Naive thymus-derived CD8-positive, alpha-beta T cell (primary cell): ENCODE measurements around the gene CACNA1C. TPM values are rescaled to one million over a fixed set of nuclear protein-coding genes. Genes with fewer than 3 reads are reported as not detected.
"Not testable (repeated sequence)": the region's sequence is repeated elsewhere in the genome, so short reads cannot be mapped to it uniquely, and the experiment has no call there.

Experiments
- ATAC-seq, 2 donors: fragments of 150-1000 bp; cut with Tn5 transposase in 1 of 2; sonication (Bioruptor Pico), chemical (Tn5 transposase) in 1 of 2; 1 replicate in 1 of 2; 2 replicates in 1 of 2; pipeline ENCODE4 v1.10.0; 2021; ENCODE audit warnings: mild to moderate bottlenecking in 2 of 2, moderate library complexity in 2 of 2
- POLR2A ChIA-PET: fragments of 350-600 bp; sonication (Branson Sonifier 250); formaldehyde crosslinking; loops from one replicate; lab custom pipeline; 2021; ENCODE audit warnings: antibody characterized with exemption; lab: Charles Lee
- DNase-seq, 10 donors: peaks; one replicate each; pipeline versions ENCODE4 v3.0.0 to v3.0.0-alpha.2; 2020 to 2022
- H3K27ac Mint-ChIP-seq, 10 donors: one replicate each; pipeline ENCODE4 v1.8.0; 2020 to 2022; ENCODE audit warnings: mild to moderate bottlenecking in 10 of 10, mixed read lengths in 10 of 10, moderate library complexity in 4 of 10, inconsistent platforms in 1 of 10
- H3K27me3 Mint-ChIP-seq, 5 donors: one replicate each; pipeline ENCODE4 v1.8.0; 2021 to 2022; ENCODE audit warnings: mixed read lengths in 5 of 5
- H3K36me3 Mint-ChIP-seq, 3 donors: one replicate each; pipeline ENCODE4 v1.8.0; 2020 to 2022; ENCODE audit warnings: mixed read lengths in 3 of 3, mild to moderate bottlenecking in 2 of 3, inconsistent platforms in 1 of 3
- H3K4me1 Mint-ChIP-seq, 4 donors: one replicate each; pipeline ENCODE4 v1.8.0; 2021 to 2022; ENCODE audit warnings: mixed read lengths in 4 of 4
- H3K4me3 Mint-ChIP-seq, 10 donors: one replicate each; pipeline ENCODE4 v1.8.0; 2020 to 2022; ENCODE audit warnings: mild to moderate bottlenecking in 10 of 10, mixed read lengths in 10 of 10, moderate library complexity in 6 of 10, inconsistent platforms in 1 of 10
- H3K9me3 Mint-ChIP-seq, 9 donors: one replicate each; pipeline ENCODE4 v1.8.0; 2020 to 2022; ENCODE audit warnings: mixed read lengths in 9 of 9, mild to moderate bottlenecking in 3 of 9, inconsistent platforms in 1 of 9, moderate library complexity in 1 of 9
- polyA plus RNA-seq, 3 donors: library from polyadenylated mRNA; unstranded; fragments of 300-500 nt; fragmentation: Illumina TruSeq; gene quantifications; one replicate each; pipeline ENCODE4 v1.2.3, GENCODE V29; 2021
- total RNA-seq, 8 experiments: library from RNA in 2 of 8; stranded (reverse) in 2 of 8; gene quantifications; one replicate each; pipeline ENCODE4 v1.2.3 and lab custom pipeline; 2021 to 2026

CACNA1C gene
- total and polyA plus RNA-seq, 5 experiments from 2014 or later = 0.05 to 0.21 (median 0.16) TPM

- DNase-seq = no peak
- Mint-ChIP-seq H3K36me3 (peaks cover 0 to 3% (median 0%) of the 10 kb centered on the region in 3 donors), H3K9me3 (no peaks in the 10 kb centered on the region), H3K4me3 (no peak overlapping the region), H3K27ac (no peak overlapping the region), H3K4me1 (peaks cover 0 to 4% (median 3%) of the 10 kb centered on the region in 4 donors), H3K27me3 (no peaks in the 10 kb centered on the region)
- POLR2A ChIA-PET = no interaction called here
- ATAC-seq = no peak
These were observed 624.5 kb downstream of the CACNA1C start for GRCh38 chr12:2677142-2677880.

DNA sequence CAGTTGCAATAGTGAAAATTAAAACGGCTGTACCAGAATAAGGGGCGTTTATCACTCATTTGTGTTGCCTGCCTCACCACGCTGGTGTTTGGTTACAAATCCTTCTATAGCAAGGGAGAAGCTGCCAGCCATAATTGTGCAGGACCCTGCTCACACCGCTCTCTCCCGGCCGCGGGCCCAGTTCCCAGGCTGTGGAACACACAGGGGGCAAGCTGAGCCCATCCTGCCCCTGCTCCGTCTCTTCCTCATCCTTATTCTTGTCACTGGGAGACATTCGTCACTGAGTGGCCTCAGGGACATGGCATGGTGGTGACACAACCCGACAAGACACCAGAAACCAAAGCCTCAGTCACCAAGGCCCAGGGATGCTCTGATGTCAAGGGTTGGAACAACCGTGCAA is 625.6 kb downstream of the CACNA1C start:
- no peak for DNase-seq
- Mint-ChIP-seq H3K9me3 (no peaks in the 10 kb centered on the region), H3K4me1 (peaks cover 4 to 12% (median 10%) of the 10 kb centered on the region in 4 donors), H3K4me3 (no peak overlapping the region), H3K27ac (peak overlapping the region in 1 of 10 donors; percentile 57), H3K36me3 (peaks cover 0 to 3% (median 1%) of the 10 kb centered on the region in 3 donors), H3K27me3 (no peaks in the 10 kb centered on the region)
- POLR2A ChIA-PET = no interaction called here
- ATAC-seq = no peak

- no peaks in the 10 kb centered on the region for H3K9me3 Mint-ChIP-seq
- POLR2A ChIA-PET = interaction anchor here (0.7 kb wide), 1 partner anchor 111 kb away, joined by 3 read pairs; no protein-coding TSS in a partner anchor
- peaks cover 4 to 19% (median 11%) of the 10 kb centered on the region in 4 donors for H3K4me1 Mint-ChIP-seq
- no peak overlapping the region for H3K4me3 Mint-ChIP-seq
- no peak overlapping the region for H3K27ac Mint-ChIP-seq
- H3K36me3 Mint-ChIP-seq = peaks cover 0 to 3% (median 1%) of the 10 kb centered on the region in 3 donors
- DNase-seq = no peak
- ATAC-seq = no peak
- no peaks in the 10 kb centered on the region for H3K27me3 Mint-ChIP-seq
These were observed 626.5 kb downstream of the CACNA1C start for GRCh38 chr12:2679068-2679815.

DNA sequence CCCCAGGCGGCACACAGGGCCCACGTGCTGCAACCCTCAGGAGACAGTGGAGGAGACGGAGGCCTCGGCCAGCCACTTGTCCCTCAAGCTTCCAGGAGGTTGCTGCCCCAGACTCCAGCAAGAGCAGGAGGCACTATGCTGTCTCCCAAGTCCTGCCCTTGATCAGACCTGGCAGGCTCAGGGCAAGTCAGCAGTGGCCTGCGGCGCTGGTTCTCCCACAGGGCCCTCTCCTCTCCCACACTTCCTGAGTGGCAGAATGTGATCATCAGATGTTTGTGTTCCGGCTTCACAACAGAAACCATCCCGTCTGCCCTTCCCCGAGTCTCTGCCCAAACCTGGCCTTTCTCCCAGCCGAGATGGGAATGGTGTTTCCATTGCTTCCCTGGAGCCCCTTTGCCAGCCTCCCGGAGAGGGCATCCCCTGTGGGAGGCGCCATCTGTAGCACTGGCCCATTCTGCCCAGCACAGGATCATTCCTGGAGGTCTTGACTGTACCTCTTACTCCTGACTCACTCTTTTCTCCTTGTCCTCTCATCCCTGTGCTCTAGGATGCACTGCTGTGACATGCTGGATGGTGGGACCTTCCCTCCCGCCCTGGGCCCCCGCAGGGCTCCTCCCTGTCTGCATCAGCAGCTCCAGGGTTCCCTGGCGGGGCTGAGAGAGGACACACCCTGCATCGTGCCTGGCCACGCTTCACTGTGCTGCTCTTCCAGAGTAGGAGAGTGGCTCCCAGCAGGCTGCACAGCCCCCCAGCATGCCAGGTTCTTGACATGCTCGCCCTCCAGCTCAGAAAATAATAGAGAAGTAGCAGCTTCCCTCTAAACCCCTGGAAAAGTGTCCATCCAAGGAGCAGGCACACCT is 627.3 kb downstream of the CACNA1C start:
- POLR2A ChIA-PET = no interaction called here
- Mint-ChIP-seq H3K9me3 (no peaks in the 10 kb centered on the region), H3K4me3 (no peak overlapping the region)

DNA sequence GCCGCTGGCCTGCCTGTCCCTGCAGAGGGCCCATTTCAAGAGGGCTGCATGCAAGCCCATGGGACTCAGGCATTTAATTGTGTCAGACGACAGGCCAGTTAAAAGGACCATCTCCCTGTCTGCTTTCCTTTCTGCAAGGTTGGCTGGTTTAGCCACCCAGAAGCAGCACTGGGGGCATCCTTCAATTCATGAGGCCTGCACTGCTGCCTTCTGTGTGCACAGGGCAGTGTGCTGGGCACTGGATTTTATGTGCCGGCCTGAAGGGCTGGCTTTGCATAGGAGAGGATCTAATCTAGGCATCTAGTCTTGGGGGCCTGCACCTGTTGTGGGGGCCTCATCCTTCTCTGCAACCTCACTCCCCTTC is 627.9 kb downstream of the CACNA1C start:
- Mint-ChIP-seq H3K9me3 (no peaks in the 10 kb centered on the region), H3K4me1 (peaks cover 4 to 21% (median 12%) of the 10 kb centered on the region in 4 donors), H3K36me3 (peaks cover 0 to 3% (median 1%) of the 10 kb centered on the region in 3 donors), H3K27ac (no peak overlapping the region), H3K27me3 (no peaks in the 10 kb centered on the region), H3K4me3 (no peak overlapping the region)
- DNase-seq (no peak), ATAC-seq (no peak)
- POLR2A ChIA-PET = no interaction called here

More for the DNA sequence above, 627.3 kb downstream of the CACNA1C start:
- no peak for DNase-seq
- peaks cover 0 to 3% (median 1%) of the 10 kb centered on the region in 3 donors for H3K36me3 Mint-ChIP-seq
- ATAC-seq = no peak
- H3K4me1 Mint-ChIP-seq = peaks cover 4 to 21% (median 12%) of the 10 kb centered on the region in 4 donors
- H3K27me3 Mint-ChIP-seq = no peaks in the 10 kb centered on the region
- peak overlapping the region in 1 of 10 donors; percentile 91 for H3K27ac Mint-ChIP-seq

GRCh38 chr12:2681450-2682205 is 628.8 kb downstream of the CACNA1C start:
- Mint-ChIP-seq H3K36me3 (peaks cover 0 to 1% (median 0%) of the 10 kb centered on the region in 3 donors), H3K27ac (peak overlapping the region in 5 of 10 donors; percentile 45 to 97 (median 51)), H3K27me3 (no peaks in the 10 kb centered on the region), H3K4me3 (no peak overlapping the region), H3K9me3 (no peaks in the 10 kb centered on the region), H3K4me1 (peaks cover 4 to 21% (median 12%) of the 10 kb centered on the region in 4 donors)
- ATAC-seq = peak; percentile 10 to 12
- DNase-seq = no peak
- POLR2A ChIA-PET = interaction anchor here (2.2 kb wide), 1 partner anchor 10 kb away, joined by 9 read pairs; no protein-coding TSS in a partner anchor

- Mint-ChIP-seq H3K27ac (peak overlapping the region; percentile 27 to 97 (median 84)), H3K9me3 (no peaks in the 10 kb centered on the region), H3K27me3 (no peaks in the 10 kb centered on the region), H3K4me1 (peaks cover 4 to 26% (median 13%) of the 10 kb centered on the region in 4 donors), H3K4me3 (peak overlapping the region in 6 of 10 donors; percentile 8 to 83 (median 58)), H3K36me3 (peaks cover 0 to 1% (median 0%) of the 10 kb centered on the region in 3 donors)
- DNase-seq (peak in 8 of 10 donors; percentile 29 to 66 (median 50)), ATAC-seq (peak; percentile 77 to 79)
- POLR2A ChIA-PET = interaction anchor here (0.9 to 2.2 kb wide), 5 partner anchors 9 to 131 kb away, joined by 3 to 9 read pairs (median 3); partner anchors contain the start of genes FKBP4 and ITFG2
These were observed 629.8 kb downstream of the CACNA1C start for GRCh38 chr12:2682296-2683251.

DNA sequence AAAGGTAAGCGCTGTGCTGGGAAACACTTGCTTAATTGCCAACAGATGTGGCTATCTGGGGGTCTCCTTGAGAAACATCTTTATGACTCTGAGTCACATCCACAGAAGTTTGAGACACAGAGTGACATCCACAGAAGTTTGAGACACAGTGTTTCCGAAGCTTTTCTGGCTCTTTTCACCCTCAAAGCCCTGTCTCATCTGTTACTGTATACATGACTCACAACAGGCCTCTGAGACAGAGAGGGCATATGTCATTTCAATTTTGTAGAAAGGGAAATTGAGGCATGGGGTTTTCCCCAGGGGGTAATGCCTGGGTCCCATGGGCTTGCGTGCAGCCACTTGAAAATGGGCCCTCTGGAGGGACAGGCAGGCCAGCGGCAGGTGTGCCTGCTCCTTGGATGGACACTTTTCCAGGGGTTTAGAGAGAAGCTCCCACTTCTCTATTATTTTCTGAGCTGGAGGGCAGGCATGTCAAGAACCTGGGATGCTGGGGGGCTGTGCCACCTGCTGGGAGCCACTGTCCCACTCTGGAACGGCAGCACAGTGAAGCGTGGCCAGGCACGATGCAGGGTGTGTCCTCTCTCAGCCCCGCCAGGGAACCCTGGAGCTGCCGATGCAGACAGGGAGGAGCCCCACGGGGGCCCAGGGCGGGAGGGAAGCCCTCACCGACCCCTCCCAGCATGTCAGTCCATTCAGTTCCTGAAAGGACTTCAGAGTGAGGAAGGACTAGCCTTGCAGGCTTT is 630.7 kb downstream of the CACNA1C start:
- H3K27me3 Mint-ChIP-seq = no peaks in the 10 kb centered on the region
- no peak for DNase-seq
- no peak for ATAC-seq
- no peak overlapping the region for H3K4me3 Mint-ChIP-seq
- peak overlapping the region in 5 of 10 donors; percentile 13 to 97 (median 76) for H3K27ac Mint-ChIP-seq
- POLR2A ChIA-PET = interaction anchor here (0.9 to 2.2 kb wide), 5 partner anchors 8 to 130 kb away, joined by 3 to 9 read pairs (median 3); partner anchors contain the start of genes FKBP4 and ITFG2
- peaks cover 7 to 26% (median 18%) of the 10 kb centered on the region in 4 donors for H3K4me1 Mint-ChIP-seq
- no peaks in the 10 kb centered on the region for H3K9me3 Mint-ChIP-seq
- H3K36me3 Mint-ChIP-seq = peaks cover 0 to 1% (median 0%) of the 10 kb centered on the region in 3 donors

GRCh38 chr12:2684026-2684325 is 631.2 kb downstream of the CACNA1C start:
- H3K4me3 Mint-ChIP-seq, H3K27me3 Mint-ChIP-seq, ATAC-seq, H3K36me3 Mint-ChIP-seq, DNase-seq, H3K9me3 Mint-ChIP-seq: not testable (repeated sequence)
- H3K27ac Mint-ChIP-seq = peak overlapping the region in 2 of 10 donors; percentile 47 to 62
- POLR2A ChIA-PET = interaction anchor here (1.1 to 1.2 kb wide), 2 partner anchors 100 to 111 kb away, joined by 3 read pairs; partner anchors contain the start of gene FKBP4
- H3K4me1 Mint-ChIP-seq = peaks cover 9 to 30% (median 21%) of the 10 kb centered on the region in 4 donors

DNA sequence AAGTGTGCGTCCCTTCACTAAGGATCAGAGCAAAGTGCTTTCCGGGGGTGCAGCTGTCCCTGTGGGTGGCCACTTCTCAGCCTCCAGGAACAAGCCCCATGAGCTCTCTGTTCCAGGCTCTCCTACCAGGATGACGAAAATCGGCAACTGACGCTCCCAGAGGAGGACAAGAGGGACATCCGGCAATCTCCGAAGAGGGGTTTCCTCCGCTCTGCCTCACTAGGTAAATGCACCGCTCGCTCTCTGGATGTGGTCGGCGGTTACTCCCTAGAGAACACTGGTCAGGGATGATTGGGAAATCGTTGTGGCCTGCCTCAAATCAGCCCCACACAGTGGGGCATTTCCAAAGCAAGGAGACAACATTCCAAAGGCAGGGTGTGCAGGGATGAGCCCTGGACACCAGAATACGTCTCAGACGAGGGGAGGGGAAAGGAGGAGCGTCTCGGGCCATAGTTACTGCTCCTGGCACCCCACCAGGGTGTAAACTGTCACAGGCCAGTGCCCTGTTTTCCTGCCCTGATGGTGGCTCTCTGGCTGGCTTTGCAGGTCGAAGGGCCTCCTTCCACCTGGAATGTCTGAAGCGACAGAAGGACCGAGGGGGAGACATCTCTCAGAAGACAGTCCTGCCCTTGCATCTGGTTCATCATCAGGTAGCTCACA is 633.0 kb downstream of the CACNA1C start:
- POLR2A ChIA-PET, H3K4me3 Mint-ChIP-seq, DNase-seq, H3K9me3 Mint-ChIP-seq, H3K36me3 Mint-ChIP-seq, ATAC-seq, H3K27ac Mint-ChIP-seq, H3K27me3 Mint-ChIP-seq: not testable (repeated sequence)
- H3K4me1 Mint-ChIP-seq = peaks cover 26 to 48% (median 34%) of the 10 kb centered on the region in 4 donors
